Measurements from ENCODE around the gene FAM187B.

- TF ChIP-seq POLR2A (IDR thresholded peaks at IDR 0.05; ENCODE audit: low read length) (no peak), GATA1 (IDR thresholded peaks at IDR 0.05; ENCODE audit: low read depth, low read length) (no peak)
Observed at GRCh38 chr19:35231956-35232645, 3.6 kb upstream of the FAM187B start.

All from erythroblast (primary cell).